Neural progenitor cell (in vitro differentiated cells): Measurements from ENCODE around the gene SERINC5. TPM values are rescaled to one million over a fixed set of nuclear protein-coding genes. Genes with fewer than 3 reads are reported as not detected.
A peak's percentile ranks its signal among the peaks of the same experiment; 100 is the strongest.
"Not testable (repeated sequence)": the region's sequence is repeated elsewhere in the genome, so short reads cannot be mapped to it uniquely, and the experiment has no call there.

ENCODE experiments used
- DNase-seq: peaks from one replicate; pipeline ENCODE4 v3.0.0-alpha.2; 2016; ENCODE audit warnings: low spot score
- H2AFZ ChIP-seq: fragments of 200-600 bp; sonication (generic); replicated peaks from 2 replicates; pipeline ENCODE4 v1.6.1; 2016; ENCODE audit warnings: antibody characterized with exemption
- H3F3A ChIP-seq: fragments of 200-600 bp; sonication (generic); 2 replicates; pipeline ENCODE4 v1.6.1; 2016; ENCODE audit warnings: antibody characterized with exemption, low read depth
- H3K27ac ChIP-seq: fragments of 200-600 bp; sonication (generic); 2 replicates; pipeline ENCODE4 v1.5.1; 2016; ENCODE audit warnings: mild to moderate bottlenecking
- H3K27me3 ChIP-seq: fragments of 200-600 bp; sonication (generic); 2 replicates; pipeline ENCODE4 v1.6.1; 2016; ENCODE audit warnings: mild to moderate bottlenecking, moderate library complexity
- H3K36me3 ChIP-seq: fragments of 200-600 bp; sonication (generic); 2 replicates; pipeline ENCODE4 v1.5.1; 2016
- H3K4me1 ChIP-seq: fragments of 200-600 bp; sonication (generic); 2 replicates; pipeline ENCODE4 v1.6.1; 2016; ENCODE audit warnings: mixed run types
- H3K4me2 ChIP-seq: fragments of 200-600 bp; sonication (generic); 2 replicates; pipeline ENCODE4 v1.6.1; 2016
- H3K4me3 ChIP-seq: fragments of 200-600 bp; sonication (generic); 2 replicates; pipeline ENCODE4 v1.5.1; 2016
- H3K79me2 ChIP-seq: fragments of 200-600 bp; sonication (generic); 2 replicates; pipeline ENCODE4 v1.6.1; 2016; ENCODE audit warnings: low read depth
- H3K9ac ChIP-seq: fragments of 200-600 bp; sonication (generic); 2 replicates; pipeline ENCODE4 v1.6.1; 2016
- H3K9me3 ChIP-seq: fragments of 200-600 bp; sonication (generic); 2 replicates; pipeline ENCODE4 v1.5.1; 2016; ENCODE audit warnings: low read depth
- H4K20me1 ChIP-seq: fragments of 200-600 bp; sonication (generic); 2 replicates; pipeline ENCODE4 v1.6.1; 2016; ENCODE audit warnings: low read depth
- H3K27ac Mint-ChIP-seq: 3 replicates; pipeline ENCODE4 v1.8.0; 2021; ENCODE audit warnings: mixed read lengths
- H3K27me3 Mint-ChIP-seq: 2 replicates; pipeline ENCODE4 v1.8.0; 2022; ENCODE audit warnings: low read depth, mild to moderate bottlenecking, inconsistent platforms, moderate library complexity, mixed read lengths; ENCODE audit not compliant: insufficient read depth
- H3K36me3 Mint-ChIP-seq: 3 replicates; pipeline ENCODE4 v1.8.0; 2021; ENCODE audit warnings: mixed read lengths
- H3K4me1 Mint-ChIP-seq: 3 replicates; pipeline ENCODE4 v1.8.0; 2021; ENCODE audit warnings: mixed read lengths
- H3K4me3 Mint-ChIP-seq: 3 replicates; pipeline ENCODE4 v1.8.0; 2021; ENCODE audit warnings: mild to moderate bottlenecking, moderate library complexity, mixed read lengths
- H3K9me3 Mint-ChIP-seq: 3 replicates; pipeline ENCODE4 v1.8.0; 2020; ENCODE audit warnings: mixed read lengths
- CTCF ChIP-seq: fragments of 200-600 bp; sonication (generic); IDR thresholded peaks from 2 replicates; pipeline ENCODE4 v1.5.1; 2017; ENCODE audit warnings: antibody characterized with exemption, mild to moderate bottlenecking
- EZH2 ChIP-seq: fragments of 200-600 bp; sonication (generic); IDR thresholded peaks from 2 replicates; pipeline ENCODE4 v1.6.1; 2017; ENCODE audit warnings: antibody characterized with exemption, mild to moderate bottlenecking, moderate library complexity
- EZH2phosphoT487 ChIP-seq: fragments of 200-600 bp; sonication (generic); IDR thresholded peaks from 2 replicates; pipeline ENCODE4 v1.6.1; 2017; ENCODE audit warnings: antibody characterized with exemption
- total RNA-seq: library from RNA; depleted of rRNA; stranded (reverse); fragments of >200 nt; gene quantifications from 2 replicates; pipeline ENCODE4 v1.2.3, GENCODE V29; 2015; ENCODE audit warnings: low replicate concordance

Gene SERINC5
- total RNA-seq, 1 donor from 2014 or later, result 126 TPM

- Histone ChIP-seq H4K20me1 (no peaks in the 10 kb centered on the region), H3K4me1 (peaks cover 15% of the 10 kb centered on the region), H3K36me3 (no peaks in the 10 kb centered on the region), H3K4me3 (no peak overlapping the region), H2AFZ (no peak overlapping the region), H3K4me2 (no peak overlapping the region), H3K27me3 (no peaks in the 10 kb centered on the region), H3K27ac (no peak overlapping the region), H3K79me2 (no peaks in the 10 kb centered on the region), H3K9me3 (no peaks in the 10 kb centered on the region), H3K9ac (no peak overlapping the region), H3F3A (peaks cover 28% of the 10 kb centered on the region)
- H3K36me3 Mint-ChIP-seq, result peaks cover 11% of the 10 kb centered on the region
- TF ChIP-seq EZH2 (no peak), EZH2phosphoT487 (no peak), CTCF (no peak)
- peaks cover 9% of the 10 kb centered on the region for H3K27me3 Mint-ChIP-seq
- H3K9me3 Mint-ChIP-seq, result peaks cover 24% of the 10 kb centered on the region
- H3K27ac Mint-ChIP-seq, result no peak overlapping the region
- H3K4me3 Mint-ChIP-seq, result no peak overlapping the region
- no peak for DNase-seq
- peaks cover 19% of the 10 kb centered on the region for H3K4me1 Mint-ChIP-seq
Measured at GRCh38 chr5:80116000-80116399, 139.8 kb downstream of the SERINC5 start.

GRCh38 chr5:80114860-80115259, 141.0 kb downstream of the SERINC5 start:
- Histone ChIP-seq H4K20me1 (no peaks in the 10 kb centered on the region), H3K9ac (no peak overlapping the region), H3K4me3 (no peak overlapping the region), H3K79me2 (no peaks in the 10 kb centered on the region), H2AFZ (no peak overlapping the region), H3K36me3 (no peaks in the 10 kb centered on the region), H3F3A (peaks cover 39% of the 10 kb centered on the region), H3K9me3 (no peaks in the 10 kb centered on the region), H3K4me1 (peaks cover 26% of the 10 kb centered on the region), H3K4me2 (no peak overlapping the region), H3K27me3 (no peaks in the 10 kb centered on the region), H3K27ac (no peak overlapping the region)
- no peak overlapping the region for H3K27ac Mint-ChIP-seq
- H3K27me3 Mint-ChIP-seq, result peaks cover 8% of the 10 kb centered on the region
- TF ChIP-seq EZH2phosphoT487 (no peak), CTCF (no peak), EZH2 (no peak)
- peaks cover 30% of the 10 kb centered on the region for H3K4me1 Mint-ChIP-seq
- DNase-seq, result no peak
- no peak overlapping the region for H3K4me3 Mint-ChIP-seq
- H3K9me3 Mint-ChIP-seq, result peaks cover 24% of the 10 kb centered on the region
- H3K36me3 Mint-ChIP-seq, result peaks cover 11% of the 10 kb centered on the region

- not testable (repeated sequence) for H3K36me3 ChIP-seq, H3K27me3 ChIP-seq, H2AFZ ChIP-seq, H3K4me3 ChIP-seq, H3K9me3 ChIP-seq, H3K79me2 ChIP-seq, H3K27me3 Mint-ChIP-seq, H4K20me1 ChIP-seq, H3K9ac ChIP-seq
- Mint-ChIP-seq H3K4me3 (peak overlapping the region; percentile 63), H3K27ac (peak overlapping the region; percentile 99), H3K9me3 (peaks cover 23% of the 10 kb centered on the region), H3K36me3 (peaks cover 11% of the 10 kb centered on the region), H3K4me1 (peaks cover 42% of the 10 kb centered on the region)
- Histone ChIP-seq H3K4me2 (peak overlapping the region; percentile 53), H3K27ac (peak overlapping the region; percentile 96), H3K4me1 (peaks cover 33% of the 10 kb centered on the region), H3F3A (peaks cover 48% of the 10 kb centered on the region)
- peak; percentile 83 for DNase-seq
Measured at GRCh38 chr5:80111376-80111990, 144.4 kb downstream of the SERINC5 start.

- peaks cover 17% of the 10 kb centered on the region for H3K9me3 Mint-ChIP-seq
Measured at GRCh38 chr5:80109646-80110478, 146.0 kb downstream of the SERINC5 start.

More at GRCh38 chr5:80109646-80110478, 146.0 kb downstream of the SERINC5 start:
- Mint-ChIP-seq H3K4me1 (peaks cover 45% of the 10 kb centered on the region), H3K27me3 (peaks cover 12% of the 10 kb centered on the region), H3K4me3 (peak overlapping the region; percentile 76), H3K36me3 (peaks cover 10% of the 10 kb centered on the region), H3K27ac (peak overlapping the region; percentile 99)
- Histone ChIP-seq H3K9me3 (no peaks in the 10 kb centered on the region), H3K27me3 (no peaks in the 10 kb centered on the region), H3K9ac (no peak overlapping the region), H3F3A (peaks cover 48% of the 10 kb centered on the region), H3K36me3 (no peaks in the 10 kb centered on the region), H4K20me1 (no peaks in the 10 kb centered on the region), H3K4me1 (peaks cover 33% of the 10 kb centered on the region), H3K27ac (peak overlapping the region; percentile 96), H3K4me2 (peak overlapping the region; percentile 53), H3K4me3 (no peak overlapping the region), H2AFZ (peak overlapping the region; percentile 21), H3K79me2 (no peaks in the 10 kb centered on the region)
- DNase-seq, result peak; percentile 44
- TF ChIP-seq EZH2 (no peak), CTCF (no peak), EZH2phosphoT487 (no peak)
